ENCODE measurements around the gene MMP12.

Gene MMP12

DNA sequence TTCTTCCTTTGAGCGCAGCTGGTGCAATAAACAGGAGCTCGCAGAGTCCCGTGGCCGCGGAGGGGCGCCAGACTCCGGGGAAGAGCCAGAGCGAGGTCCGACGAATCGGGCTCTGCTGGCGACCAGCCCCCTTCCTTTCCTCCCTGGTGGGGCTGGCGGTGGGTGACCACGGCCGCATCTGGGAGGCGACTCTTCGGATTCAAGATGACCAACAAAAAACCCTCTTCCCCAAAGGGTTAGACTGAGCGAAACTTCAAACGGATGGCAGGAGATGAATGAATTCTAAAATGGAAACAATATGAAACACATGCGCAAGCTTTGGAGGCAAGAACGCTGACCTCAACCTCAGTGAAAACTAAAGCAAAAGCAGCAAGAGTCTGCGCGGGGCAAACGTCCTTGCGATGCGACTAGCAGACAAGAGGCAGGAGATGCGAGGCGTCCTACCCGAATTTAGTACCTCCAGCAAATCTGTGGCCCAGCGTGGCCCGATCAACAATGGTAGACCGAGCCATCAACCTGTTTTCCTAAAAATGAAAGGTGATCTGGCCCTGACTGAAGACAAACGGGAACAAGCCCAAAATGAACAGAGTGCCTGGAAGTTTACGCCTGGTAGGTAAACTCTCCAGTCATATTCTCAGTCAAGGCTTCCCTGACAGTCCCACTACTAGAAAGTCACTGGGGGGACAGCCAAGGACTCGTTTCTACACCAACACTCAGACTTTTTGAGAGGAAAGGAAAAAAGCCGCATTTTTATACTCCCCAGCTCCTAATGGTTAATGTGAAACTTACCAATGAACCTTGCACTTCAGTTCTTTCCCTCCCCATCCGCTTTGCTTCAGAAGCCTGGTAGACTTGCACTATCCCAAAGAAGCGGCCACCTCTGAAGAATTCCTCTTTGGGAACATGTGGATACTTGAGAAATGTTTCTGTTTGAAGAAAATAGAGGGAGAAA lies 43.0 kb downstream of the MMP12 start:
- TF ChIP-seq, protein P1, sequence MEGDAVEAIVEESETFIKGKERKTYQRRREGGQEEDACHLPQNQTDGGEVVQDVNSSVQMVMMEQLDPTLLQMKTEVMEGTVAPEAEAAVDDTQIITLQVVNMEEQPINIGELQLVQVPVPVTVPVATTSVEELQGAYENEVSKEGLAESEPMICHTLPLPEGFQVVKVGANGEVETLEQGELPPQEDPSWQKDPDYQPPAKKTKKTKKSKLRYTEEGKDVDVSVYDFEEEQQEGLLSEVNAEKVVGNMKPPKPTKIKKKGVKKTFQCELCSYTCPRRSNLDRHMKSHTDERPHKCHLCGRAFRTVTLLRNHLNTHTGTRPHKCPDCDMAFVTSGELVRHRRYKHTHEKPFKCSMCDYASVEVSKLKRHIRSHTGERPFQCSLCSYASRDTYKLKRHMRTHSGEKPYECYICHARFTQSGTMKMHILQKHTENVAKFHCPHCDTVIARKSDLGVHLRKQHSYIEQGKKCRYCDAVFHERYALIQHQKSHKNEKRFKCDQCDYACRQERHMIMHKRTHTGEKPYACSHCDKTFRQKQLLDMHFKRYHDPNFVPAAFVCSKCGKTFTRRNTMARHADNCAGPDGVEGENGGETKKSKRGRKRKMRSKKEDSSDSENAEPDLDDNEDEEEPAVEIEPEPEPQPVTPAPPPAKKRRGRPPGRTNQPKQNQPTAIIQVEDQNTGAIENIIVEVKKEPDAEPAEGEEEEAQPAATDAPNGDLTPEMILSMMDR (IDR thresholded peaks at IDR 0.05; ENCODE audit: low read depth, low read length): peak; percentile 47
- peak overlapping the region in 1 of 2 donors; percentile 11 for H3K4me3 ChIP-seq (replicated peaks in 1 of 2; ENCODE audit: low read depth in 2 of 2, low read length in 2 of 2)
- peak; percentile 13 to 53 for DNase-seq (ENCODE audit: low read depth in 2 of 2)

DNA sequence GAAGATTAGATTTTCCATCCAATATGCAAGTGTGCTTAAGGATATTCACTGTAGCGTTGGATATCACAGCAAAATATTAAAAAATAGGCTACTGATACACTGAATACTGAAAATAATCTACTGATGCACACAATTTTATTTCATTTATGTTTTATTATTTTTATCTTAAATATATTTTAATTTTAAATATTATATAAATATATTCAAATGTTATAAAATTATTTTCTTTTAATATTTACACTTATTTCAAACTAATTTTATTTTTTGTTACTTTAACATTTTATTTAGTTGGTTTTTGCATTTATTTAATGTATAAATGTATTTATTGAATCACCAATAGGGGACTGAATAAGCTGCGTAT lies 43.7 kb downstream of the MMP12 start:
- H3K4me3 ChIP-seq (replicated peaks in 1 of 2; ENCODE audit: low read depth in 2 of 2, low read length in 2 of 2): no peak overlapping the region
- DNase-seq (ENCODE audit: low read depth in 2 of 2): no peak
- TF ChIP-seq, protein P1 (IDR thresholded peaks at IDR 0.05; ENCODE audit: low read depth, low read length): no peak

DNA sequence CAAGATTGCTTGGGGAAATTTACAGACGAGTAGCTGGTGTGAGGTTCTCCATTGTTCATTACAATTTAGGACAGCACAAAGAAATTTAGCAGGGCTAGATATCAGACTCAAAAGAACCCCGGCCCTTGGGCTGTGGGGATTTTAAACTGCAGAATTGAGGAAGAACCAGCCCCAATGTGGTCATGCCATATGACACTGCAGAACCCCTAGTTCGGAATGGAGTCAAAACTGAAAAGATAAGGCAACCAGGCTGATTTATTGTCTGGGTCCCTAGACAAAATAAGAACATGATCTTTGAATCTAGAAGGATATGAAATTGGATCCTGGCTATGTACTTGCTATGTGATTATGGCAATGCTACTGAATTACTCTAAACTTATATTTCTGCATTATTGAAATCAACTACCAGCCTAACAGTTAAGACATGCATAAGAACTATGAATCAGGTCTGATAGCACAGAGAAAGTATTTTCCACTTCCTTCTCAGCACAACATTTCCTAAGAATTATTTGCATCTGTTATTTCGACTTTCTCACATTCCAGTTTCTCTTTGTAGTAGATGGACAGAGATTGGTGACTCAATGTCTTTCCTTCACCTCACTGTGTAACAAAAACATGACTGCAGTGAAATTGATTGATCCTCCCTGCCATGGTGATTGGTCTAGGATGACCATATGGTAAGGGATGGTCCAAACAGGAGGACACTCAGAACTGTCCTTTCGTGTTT lies 44.6 kb downstream of the MMP12 start:
- TF ChIP-seq, protein P1 (IDR thresholded peaks at IDR 0.05; ENCODE audit: low read depth, low read length): no peak
- no peak overlapping the region for H3K4me3 ChIP-seq (replicated peaks in 1 of 2; ENCODE audit: low read depth in 2 of 2, low read length in 2 of 2)
- peak in 1 of 2 donors; percentile 39 for DNase-seq (ENCODE audit: low read depth in 2 of 2)

DNA sequence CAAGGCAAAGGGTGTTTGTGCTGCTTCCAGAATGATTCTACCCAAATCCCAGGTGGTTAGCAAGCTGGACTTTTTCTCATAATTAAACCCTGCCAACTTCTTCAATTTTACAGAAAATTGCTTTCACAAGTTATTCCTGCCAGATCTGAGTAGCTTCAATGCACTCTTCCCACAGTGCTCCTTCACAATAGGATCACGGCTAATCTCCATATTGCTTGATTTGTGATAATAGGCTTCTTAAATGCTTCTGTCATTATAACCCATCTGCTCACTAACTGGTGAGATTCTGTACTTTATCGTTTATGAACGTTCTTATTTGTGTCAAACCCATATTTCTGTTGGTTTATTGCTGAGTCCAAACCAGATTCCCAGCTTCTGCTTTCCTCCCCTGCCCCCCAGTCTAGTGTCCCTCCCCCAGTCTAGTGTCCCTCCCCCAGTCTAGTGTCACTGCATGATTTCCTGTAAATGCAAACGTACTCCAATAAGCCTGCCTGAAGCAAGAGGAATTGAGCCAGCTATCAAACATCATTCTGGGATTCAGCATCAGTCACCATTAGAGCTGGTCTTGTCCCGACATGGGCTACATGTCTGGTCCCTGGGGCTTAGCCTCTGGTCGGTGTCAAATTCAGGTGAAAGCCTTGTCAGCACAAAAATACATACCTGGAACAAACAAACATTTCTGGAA lies 45.3 kb downstream of the MMP12 start:
- H3K4me3 ChIP-seq (replicated peaks in 1 of 2; ENCODE audit: low read depth in 2 of 2, low read length in 2 of 2): no peak overlapping the region
- no peak for DNase-seq (ENCODE audit: low read depth in 2 of 2)
- TF ChIP-seq, protein P1 (IDR thresholded peaks at IDR 0.05; ENCODE audit: low read depth, low read length): no peak

DNA sequence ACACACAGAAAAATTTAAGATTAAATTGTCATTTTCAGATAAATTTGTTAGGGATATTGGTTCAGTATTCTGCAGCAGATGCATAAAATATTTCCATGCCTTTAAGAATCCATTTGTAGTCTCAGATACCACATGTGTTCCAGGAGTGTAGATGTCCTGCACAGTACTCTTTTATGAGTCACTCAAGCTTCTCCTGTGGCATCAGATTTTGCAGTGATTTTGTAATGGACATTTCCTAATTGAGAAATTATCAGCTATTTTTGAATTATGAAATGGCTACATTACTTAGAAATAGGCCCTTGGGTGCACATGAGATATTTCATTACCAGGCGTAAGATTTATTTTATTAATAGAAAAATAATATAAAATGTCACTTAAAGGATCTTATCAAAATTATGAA lies 50.2 kb downstream of the MMP12 start:
- DNase-seq (ENCODE audit: low read depth in 2 of 2): no peak
- no peak overlapping the region for H3K4me3 ChIP-seq (replicated peaks in 1 of 2; ENCODE audit: low read depth in 2 of 2, low read length in 2 of 2)
- TF ChIP-seq, protein P1 (IDR thresholded peaks at IDR 0.05; ENCODE audit: low read depth, low read length): no peak

DNA sequence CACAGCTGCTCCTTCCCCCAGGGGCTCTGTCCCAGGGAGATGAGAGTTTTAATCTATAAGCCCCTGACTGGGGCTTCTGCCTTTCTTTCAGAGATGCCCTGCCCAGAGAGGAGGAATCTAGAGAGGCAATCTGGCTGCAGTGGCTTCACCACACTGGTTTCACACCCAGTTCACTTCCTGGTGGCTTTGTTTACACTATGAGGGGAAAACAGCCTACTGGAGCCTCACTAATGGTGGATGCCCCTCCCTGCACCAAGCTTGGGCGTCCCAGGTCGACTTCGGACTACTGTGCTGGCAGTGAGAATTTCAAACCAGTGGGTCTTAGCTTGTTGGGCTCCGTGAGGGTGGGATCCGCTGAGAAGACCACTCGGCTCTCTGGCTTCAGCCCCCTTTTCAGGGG lies 55.3 kb downstream of the MMP12 start:
- no peak for DNase-seq (ENCODE audit: low read depth in 2 of 2)
- H3K4me3 ChIP-seq (replicated peaks in 1 of 2; ENCODE audit: low read depth in 2 of 2, low read length in 2 of 2): no peak overlapping the region
- TF ChIP-seq, protein P1 (IDR thresholded peaks at IDR 0.05; ENCODE audit: low read depth, low read length): no peak
